ENCODE measurements around the gene ATOSB. TPM values are rescaled to one million over a fixed set of nuclear protein-coding genes. Genes with fewer than 3 reads are reported as not detected.

The ATOSB gene
- polyA plus RNA-seq, 3 donors, result 18.5 to 96.8 (median 23.7) TPM

GRCh38 chr9:35079426-35080341 is 36.0 kb downstream of the ATOSB start, which contains the start of gene FANCG:
Gene FANCG (minus strand): TSS chr9:35079942. CDS start chr9:35079524, 418 bp downstream.
- H3K36me3 ChIP-seq (replicated peaks in 1 of 2; ENCODE audit: control insufficient read depth in 1 of 2, insufficient read depth in 2 of 2, low read length in 2 of 2), result peaks cover 2 to 9% of the 10 kb centered on the region in 2 donors
- H3K9me3 ChIP-seq (replicated peaks in 1 of 2; ENCODE audit: control insufficient read depth in 1 of 2, insufficient read depth in 1 of 2, low read length in 2 of 2), result no peaks in the 10 kb centered on the region
- H3K9me3 Mint-ChIP-seq, result no peaks in the 10 kb centered on the region
- peak within 1 kb of the TSS; percentile 54 to 94 (median 78) for H3K4me3 ChIP-seq (replicated peaks in 1 of 3; ENCODE audit: low read depth in 2 of 3, low read length in 3 of 3)
- peak within 1 kb of the TSS; percentile 97 for H3K4me2 ChIP-seq (replicated peaks; ENCODE audit: extremely low read depth, low read length, poor library complexity, severe bottlenecking)
- WGBS (ENCODE audit: insufficient coverage), result 0% methylated on average over 57 of the region's 67 CpGs
- TF ChIP-seq, protein P1, sequence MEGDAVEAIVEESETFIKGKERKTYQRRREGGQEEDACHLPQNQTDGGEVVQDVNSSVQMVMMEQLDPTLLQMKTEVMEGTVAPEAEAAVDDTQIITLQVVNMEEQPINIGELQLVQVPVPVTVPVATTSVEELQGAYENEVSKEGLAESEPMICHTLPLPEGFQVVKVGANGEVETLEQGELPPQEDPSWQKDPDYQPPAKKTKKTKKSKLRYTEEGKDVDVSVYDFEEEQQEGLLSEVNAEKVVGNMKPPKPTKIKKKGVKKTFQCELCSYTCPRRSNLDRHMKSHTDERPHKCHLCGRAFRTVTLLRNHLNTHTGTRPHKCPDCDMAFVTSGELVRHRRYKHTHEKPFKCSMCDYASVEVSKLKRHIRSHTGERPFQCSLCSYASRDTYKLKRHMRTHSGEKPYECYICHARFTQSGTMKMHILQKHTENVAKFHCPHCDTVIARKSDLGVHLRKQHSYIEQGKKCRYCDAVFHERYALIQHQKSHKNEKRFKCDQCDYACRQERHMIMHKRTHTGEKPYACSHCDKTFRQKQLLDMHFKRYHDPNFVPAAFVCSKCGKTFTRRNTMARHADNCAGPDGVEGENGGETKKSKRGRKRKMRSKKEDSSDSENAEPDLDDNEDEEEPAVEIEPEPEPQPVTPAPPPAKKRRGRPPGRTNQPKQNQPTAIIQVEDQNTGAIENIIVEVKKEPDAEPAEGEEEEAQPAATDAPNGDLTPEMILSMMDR (IDR thresholded peaks at IDR 0.05), result no peak
- H4K20me1 ChIP-seq (ENCODE audit: insufficient read depth, low read length), result no peaks in the 10 kb centered on the region
- H3K27ac ChIP-seq (ENCODE audit: low read depth in 1 of 2, low read length in 2 of 2), result peak within 1 kb of the TSS; percentile 41 to 66
- H3K9ac ChIP-seq (ENCODE audit: insufficient read depth, low read length, poor library complexity, severe bottlenecking), result peak within 1 kb of the TSS; percentile 61
- H3K4me3 Mint-ChIP-seq, result peak within 1 kb of the TSS; percentile 87 to 97
- peaks cover 0 to 1% (median 0%) of the 10 kb centered on the region in 3 donors for H3K27me3 Mint-ChIP-seq (ENCODE audit: low read depth in 3 of 3)
- peaks cover 17 to 30% of the 10 kb centered on the region in 2 donors for H3K4me1 ChIP-seq (ENCODE audit: control insufficient read depth in 1 of 2, insufficient read depth in 2 of 2, low read length in 2 of 2)
- intact Hi-C loops (cut with micrococcal nuclease), result loop anchor here in 1 of 2 donors (10.0 kb wide), 1 partner anchor 95 kb away; the partner anchor contains the start of gene DNAJB5
- peak within 1 kb of the TSS; percentile 96 for H2AFZ ChIP-seq (ENCODE audit: insufficient read depth, low read depth, low read length, poor library complexity, severe bottlenecking)
- H3K27ac Mint-ChIP-seq, result peak within 1 kb of the TSS; percentile 47 to 94 (median 88)
- peak; percentile 77 to 84 (median 78) for DNase-seq
- peaks cover 4 to 10% of the 10 kb centered on the region in 2 donors for H3K36me3 Mint-ChIP-seq
- peaks cover 19% of the 10 kb centered on the region for H3K79me2 ChIP-seq (ENCODE audit: insufficient read depth, low read length)
- no peaks in the 10 kb centered on the region for H3K27me3 ChIP-seq (ENCODE audit: control insufficient read depth in 2 of 2, insufficient read depth in 2 of 2, low read length in 2 of 2)
- H3K4me1 Mint-ChIP-seq, result peaks cover 25% of the 10 kb centered on the region

GRCh38 chr9:35079041-35079425 is 36.6 kb downstream of the ATOSB start:
- Histone ChIP-seq H4K20me1 (ENCODE audit: insufficient read depth, low read length) (no peaks in the 10 kb centered on the region), H3K4me3 (replicated peaks in 1 of 3; ENCODE audit: low read depth in 2 of 3, low read length in 3 of 3) (peak overlapping the region; percentile 54 to 94 (median 78)), H3K4me1 (ENCODE audit: control insufficient read depth in 1 of 2, insufficient read depth in 2 of 2, low read length in 2 of 2) (peaks cover 17 to 30% of the 10 kb centered on the region in 2 donors), H3K27ac (ENCODE audit: low read depth in 1 of 2, low read length in 2 of 2) (peak overlapping the region; percentile 41 to 66), H3K36me3 (replicated peaks in 1 of 2; ENCODE audit: control insufficient read depth in 1 of 2, insufficient read depth in 2 of 2, low read length in 2 of 2) (peaks cover 2 to 9% of the 10 kb centered on the region in 2 donors), H3K27me3 (ENCODE audit: control insufficient read depth in 2 of 2, insufficient read depth in 2 of 2, low read length in 2 of 2) (no peaks in the 10 kb centered on the region), H3K79me2 (ENCODE audit: insufficient read depth, low read length) (peaks cover 19% of the 10 kb centered on the region), H3K9ac (ENCODE audit: insufficient read depth, low read length, poor library complexity, severe bottlenecking) (peak overlapping the region; percentile 61), H3K4me2 (replicated peaks; ENCODE audit: extremely low read depth, low read length, poor library complexity, severe bottlenecking) (peak overlapping the region; percentile 97), H2AFZ (ENCODE audit: insufficient read depth, low read depth, low read length, poor library complexity, severe bottlenecking) (peak overlapping the region; percentile 96), H3K9me3 (replicated peaks in 1 of 2; ENCODE audit: control insufficient read depth in 1 of 2, insufficient read depth in 1 of 2, low read length in 2 of 2) (no peaks in the 10 kb centered on the region)
- no peak for DNase-seq
- Mint-ChIP-seq H3K27me3 (ENCODE audit: low read depth in 3 of 3) (peaks cover 0 to 1% (median 0%) of the 10 kb centered on the region in 3 donors), H3K4me1 (peaks cover 25% of the 10 kb centered on the region), H3K4me3 (peak overlapping the region; percentile 87 to 97), H3K9me3 (no peaks in the 10 kb centered on the region), H3K36me3 (peaks cover 4 to 13% of the 10 kb centered on the region in 2 donors), H3K27ac (peak overlapping the region in 6 of 7 donors; percentile 60 to 94 (median 78))
- intact Hi-C loops (cut with micrococcal nuclease), result loop anchor here in 1 of 2 donors (10.0 kb wide), 1 partner anchor 94 kb away; the partner anchor contains the start of gene DNAJB5
- WGBS (ENCODE audit: insufficient coverage), result 11% methylated on average over 4 of the region's 10 CpGs
- TF ChIP-seq, protein P1 (IDR thresholded peaks at IDR 0.05), result no peak

All from CD14-positive monocyte (primary cell).